NCI-H1694 (cell line): ENCODE results near the gene ST14.

Experiments used
- DNase-seq: peaks from one replicate; lab custom pipeline; 2025; lab: John Stamatoyannopoulos, UW

ST14 gene

DNA sequence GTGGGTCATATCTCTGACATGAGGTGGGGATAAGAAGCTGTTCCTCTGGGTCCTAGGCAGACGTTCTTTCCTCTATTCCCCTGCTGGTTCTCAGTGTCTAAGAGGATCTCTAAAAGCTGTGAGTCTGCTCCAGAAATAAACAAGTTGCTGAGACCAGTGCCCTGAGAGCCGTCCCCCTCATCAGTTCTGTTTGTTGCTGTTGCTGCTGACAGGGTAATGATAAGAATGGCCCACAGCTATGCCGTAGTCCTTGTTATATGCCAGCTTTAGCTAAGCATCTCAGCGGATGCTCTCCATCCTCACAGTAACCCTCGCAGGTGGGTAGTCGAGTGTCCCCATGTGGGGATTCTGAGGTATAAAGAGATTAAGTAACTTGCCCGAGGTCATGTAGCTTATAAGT, 23.5 kb upstream of the ST14 start:
- no peak for DNase-seq

DNA sequence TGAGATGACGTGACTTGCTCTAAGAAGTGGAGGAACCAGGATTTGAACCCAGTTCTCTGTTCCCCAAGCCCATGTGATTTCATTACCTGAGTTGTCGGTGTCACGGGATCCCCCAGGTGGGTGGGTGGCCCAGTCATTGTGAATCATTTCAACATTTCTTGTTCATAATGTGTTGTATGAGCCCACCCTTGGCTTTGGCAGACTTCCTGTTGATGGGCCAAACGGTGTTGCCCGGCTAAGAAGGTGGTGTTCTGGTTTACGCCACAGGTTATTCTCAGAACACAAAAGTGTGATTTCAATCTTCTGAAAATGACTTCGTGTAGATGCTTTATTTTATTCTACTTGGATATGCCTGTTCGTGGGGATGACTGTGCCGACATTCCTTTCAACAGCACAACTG, 21.6 kb upstream of the ST14 start:
- DNase-seq = no peak

DNA sequence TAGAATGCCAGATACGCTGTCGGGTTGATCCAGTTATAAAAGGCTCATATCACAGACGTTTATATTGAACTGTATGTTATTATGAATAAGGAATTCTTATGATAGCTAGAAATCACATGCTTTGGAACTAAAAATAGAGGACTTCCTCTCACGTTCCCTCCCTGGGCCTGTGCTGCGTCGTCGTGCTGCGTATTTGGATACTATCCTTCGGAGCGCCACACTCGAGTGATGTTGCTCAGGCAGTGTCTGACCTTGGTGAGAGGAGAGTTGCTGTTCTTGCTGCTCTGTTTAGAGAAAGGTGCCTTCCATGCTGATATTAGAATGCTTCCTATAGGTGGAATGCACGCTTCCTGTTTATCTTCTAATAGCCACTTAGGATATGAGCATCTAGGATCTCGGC, 20.2 kb upstream of the ST14 start:
- DNase-seq = no peak

DNA sequence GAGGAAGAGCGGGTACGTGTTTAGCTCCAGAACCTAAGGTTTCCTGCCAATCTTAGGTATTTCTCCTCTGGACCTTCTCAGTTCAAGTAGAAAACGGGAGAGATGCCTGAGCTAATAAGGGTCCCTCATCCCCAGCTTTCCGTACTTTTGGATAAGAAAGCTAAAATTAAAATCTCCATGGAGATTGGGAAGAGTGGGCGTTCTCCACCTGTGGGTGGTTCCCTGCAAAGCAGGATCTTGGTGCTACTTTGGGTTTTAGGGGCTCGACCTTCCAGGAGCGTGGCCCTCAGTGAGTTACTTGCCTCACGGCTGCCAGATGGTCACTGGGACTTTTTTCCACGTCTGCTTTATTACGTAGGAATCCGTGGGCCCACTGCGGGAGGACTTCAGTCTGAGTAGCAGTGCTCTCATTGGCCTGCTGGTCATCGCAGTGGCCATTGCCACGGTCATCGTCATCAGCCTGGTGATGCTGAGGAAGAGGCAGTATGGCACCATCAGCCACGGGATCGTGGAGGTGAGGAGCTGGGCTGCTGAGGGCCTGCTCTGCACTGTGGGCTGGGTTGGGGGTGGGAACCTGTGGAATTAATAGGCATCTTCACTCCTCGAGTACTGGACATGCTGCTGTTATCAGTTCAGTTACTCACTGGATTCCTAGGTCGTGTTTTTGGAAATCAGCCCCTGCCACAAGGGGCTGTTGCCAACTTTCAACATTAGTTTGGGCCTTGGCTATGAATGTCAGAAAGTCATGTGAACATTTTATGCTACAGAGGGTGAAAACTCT, 17.8 kb upstream of the ST14 start:
- no peak for DNase-seq

DNA sequence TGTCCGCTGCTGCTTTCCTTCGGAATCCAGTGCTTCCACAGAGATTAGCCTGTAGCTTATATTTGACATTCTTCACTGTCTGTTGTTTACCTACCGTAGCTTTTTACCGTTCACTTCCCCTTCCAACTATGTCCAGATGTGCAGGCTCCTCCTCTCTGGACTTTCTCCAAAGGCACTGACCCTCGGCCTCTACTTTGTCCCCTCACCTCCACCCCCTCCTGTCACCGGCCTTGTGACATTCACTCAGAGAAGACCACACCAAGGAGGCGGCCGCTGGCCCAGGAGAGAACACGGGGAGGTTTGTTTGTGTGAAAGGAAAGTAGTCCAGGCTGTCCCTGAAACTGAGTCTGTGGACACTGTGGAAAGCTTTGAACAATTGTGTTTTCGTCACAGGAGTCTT, 15.4 kb upstream of the ST14 start:
- DNase-seq = no peak

DNA sequence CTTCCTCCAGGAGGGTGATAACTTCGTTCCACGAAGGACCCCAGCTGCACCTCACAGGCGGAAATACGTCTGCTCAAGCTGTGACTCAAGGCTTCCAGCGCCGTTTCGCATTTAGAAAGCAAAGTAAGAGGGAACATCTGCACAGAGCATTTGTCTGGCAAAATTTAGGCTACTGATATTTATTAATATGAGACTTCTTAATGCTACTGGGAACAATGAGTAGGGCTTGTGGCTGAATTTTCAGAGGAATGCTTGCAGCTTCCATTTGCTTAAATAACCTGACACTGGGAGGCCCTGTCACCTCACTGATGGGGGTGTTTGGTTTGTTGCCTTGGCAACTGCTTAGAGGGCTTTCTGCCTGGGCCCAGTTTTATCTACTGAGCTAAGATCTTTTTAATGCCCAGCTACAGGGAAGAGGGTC, 14.7 kb upstream of the ST14 start:
- DNase-seq = no peak

DNA sequence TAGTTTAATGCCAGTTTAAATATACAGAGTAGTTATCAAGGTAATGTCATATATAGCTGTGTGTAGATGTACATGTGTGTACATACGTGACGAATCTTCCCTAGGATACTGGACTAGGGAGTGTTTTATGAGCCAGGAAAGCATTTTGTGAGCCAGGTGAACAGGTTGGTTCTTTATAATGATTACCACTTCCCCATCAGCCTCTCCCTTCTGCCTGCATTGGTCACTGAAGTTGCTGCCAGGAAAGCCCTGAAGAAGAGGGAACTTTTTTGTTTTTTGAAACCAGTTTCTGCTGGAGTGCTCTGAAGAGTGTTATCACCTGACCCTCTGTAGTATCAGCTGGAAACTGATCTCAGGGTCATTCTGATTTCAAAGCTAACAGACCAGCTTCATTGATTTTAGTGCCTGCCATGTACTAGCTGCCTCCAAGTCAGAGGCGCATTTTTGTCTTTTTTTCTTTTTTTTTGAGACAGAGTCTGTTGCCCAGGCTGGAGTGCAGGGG, 14.2 kb upstream of the ST14 start:
- DNase-seq = no peak

DNA sequence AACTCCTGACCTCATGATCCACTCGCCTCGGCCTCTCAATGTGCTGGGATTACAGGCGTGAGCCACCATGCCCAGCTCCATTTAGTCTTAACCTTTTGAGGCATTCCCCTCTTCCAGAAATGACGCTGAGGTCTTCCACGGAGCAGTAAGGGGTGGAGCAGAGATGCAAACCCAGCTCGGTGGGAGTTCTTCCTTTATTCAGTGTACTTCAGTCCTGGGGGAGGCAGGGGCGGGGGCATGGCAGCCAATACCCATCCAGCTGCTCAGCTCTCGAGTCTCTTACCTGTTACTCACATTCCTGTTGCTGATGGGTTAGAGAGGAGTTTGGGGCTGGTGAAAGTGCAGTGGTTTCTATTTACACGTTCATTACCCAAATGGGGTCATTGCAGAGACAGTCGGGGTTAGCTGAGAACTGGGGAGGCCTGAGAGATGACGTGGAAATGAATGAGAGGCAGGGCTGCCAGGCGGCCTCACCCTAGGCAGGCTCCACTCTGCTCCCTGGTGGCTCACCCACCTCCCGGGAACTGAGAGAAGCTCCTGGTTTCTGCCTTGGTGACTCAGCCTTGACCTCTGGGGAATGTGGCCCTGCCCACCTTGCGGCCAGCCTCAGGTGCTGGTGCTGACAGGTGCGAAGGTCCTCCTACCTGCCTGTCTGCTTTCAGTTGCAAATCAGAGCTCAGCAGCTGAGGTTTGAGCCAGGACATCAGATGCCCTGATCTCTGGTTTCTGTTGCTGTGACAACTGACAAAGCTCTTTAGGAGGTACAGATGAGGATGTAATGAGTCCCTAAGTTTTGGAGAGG, 13.4 kb upstream of the ST14 start:
- DNase-seq = no peak

DNA sequence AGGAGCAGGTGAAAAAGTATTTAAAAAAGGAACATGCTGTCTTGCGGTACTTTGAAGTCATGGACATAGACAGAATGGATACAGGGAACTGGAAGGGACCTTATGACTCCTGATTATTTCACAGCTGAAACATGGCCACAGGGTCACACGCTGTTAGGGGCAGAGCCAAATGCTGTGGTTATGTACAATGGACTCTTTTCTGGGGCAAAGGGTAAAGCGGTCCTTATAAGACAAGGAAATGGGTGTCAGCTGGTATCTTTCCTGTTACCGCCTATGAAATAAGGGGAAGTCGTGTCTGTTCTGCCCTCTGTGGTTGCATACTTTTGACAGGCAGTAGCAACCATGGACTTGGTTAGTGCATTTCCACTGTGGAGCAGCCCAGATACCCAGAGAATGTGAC, 12.8 kb upstream of the ST14 start:
- DNase-seq = no peak

DNA sequence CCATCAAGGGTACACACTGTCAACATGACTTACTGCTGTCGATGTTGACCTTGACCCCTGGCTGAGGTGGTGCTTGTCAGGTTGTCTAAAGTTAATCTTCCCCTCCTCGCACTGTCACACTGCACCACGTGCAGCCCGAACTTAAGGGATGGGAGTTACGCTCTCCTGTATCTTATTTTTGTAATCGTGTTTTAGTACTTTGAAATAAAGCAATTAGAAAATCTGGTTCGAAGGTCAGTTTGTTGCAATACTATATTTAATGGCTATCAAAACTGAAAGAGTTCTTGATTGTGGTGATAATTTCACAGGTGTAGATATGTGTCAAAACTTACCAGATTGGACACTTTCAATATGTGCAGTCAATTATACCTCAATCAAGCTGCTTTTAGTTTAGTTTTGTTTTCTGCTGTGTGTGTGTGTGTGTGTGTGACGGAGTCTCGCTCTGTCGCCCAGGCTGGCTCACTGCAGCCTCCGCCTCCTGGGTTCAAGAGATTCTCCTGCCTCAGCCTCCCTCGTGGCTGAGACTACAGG, 10.7 kb upstream of the ST14 start:
- no peak for DNase-seq

DNA sequence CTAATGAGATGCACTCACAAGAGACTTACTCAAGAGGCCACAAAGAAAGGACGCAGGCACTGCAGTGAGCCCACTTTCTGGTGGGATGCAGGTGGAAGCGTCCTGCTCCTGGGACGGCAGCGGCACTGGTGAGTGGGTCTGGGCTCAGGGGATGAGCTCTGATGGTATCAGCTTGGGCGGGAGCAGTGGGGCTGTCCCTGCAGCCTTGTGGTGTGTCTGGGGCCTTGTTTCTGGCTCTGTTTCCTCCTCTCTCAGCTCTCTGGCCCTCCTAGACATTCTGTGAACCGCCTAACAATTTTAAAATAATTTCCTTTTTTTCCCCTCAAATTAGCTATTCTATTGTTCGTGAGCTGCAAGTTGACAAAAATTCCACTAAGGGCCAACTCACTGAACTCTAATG, 8.8 kb upstream of the ST14 start:
- DNase-seq = no peak

DNA sequence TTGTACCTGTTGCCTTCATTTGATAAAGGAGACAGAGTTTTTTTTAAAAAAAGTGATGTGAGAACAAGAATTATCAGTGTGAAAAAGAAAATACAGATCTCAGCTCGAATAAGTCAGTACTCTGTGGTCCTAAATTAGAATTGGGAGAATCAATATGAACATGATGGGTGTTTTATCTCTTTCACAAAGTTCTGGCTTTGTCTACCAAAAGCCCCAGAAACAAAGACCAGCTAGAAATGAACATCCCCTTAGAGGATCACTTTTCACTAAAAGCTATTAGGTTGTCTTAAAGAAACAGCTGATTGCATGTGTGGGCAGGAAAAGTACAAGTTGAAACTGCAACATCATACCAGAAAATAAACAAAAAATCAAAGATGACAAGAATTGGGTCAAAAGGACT, 8.4 kb upstream of the ST14 start:
- no peak for DNase-seq

DNA sequence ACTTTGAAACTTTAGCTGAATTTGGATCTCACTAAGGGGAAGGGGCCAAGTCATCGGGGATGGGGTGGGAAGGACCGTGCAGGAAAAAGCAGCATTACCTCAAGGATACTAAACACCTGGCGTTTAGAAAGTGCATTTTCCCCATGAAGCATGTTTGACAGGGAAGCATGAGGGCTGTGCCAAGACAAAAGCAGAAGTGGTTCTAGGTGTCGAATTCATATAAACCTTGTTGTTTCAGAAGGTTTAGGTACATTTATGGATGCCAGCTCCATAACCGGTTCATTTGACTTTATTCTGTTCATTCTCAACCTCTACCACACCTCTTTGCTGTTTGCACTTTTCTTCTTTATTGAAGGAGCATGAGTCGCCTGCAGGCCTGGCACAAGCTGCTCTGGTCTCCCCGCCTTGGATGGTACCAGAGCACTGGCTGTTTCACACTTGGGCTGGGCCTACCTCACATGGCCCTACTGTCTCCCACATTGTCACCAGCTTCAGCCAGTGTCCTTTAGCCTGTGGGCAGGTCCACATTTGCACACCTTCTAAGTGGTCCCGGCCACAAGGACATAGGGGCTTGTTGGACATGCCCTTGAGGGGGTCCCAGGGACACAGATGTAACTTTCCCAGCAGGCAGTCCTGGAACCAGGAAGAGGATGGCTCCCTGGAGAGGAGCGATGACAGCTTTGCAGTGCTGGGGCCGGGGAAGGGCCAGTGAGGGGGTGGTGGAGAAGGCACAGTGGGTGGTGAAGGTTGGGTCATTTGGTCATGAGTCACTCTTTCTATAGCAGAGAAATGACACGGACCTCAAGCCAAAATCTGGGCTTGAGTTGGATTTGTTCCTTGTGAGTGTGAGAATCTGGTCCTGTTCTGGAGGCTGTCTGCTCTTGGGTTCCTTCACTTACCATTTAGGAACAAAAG, 3.2 kb upstream of the ST14 start:
- DNase-seq = no peak

DNA sequence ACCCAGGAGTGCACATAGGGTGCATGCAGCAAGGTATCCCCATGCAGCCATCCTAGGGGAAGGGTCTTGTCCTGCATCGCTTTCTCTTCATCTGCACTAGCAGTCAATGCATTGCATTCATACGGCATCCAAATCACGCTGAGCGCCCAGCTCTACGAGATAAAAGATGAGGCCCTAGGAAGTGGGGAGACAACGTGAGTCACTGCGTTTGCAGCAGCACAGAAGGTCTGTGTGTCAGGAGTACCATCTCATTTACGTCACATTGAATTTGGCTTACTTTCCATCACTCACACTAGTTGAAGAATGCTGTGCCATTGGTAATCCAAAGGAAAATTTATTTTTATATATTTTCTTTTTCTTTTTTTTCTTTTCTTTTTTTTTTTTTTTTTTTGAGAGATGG, 2.5 kb upstream of the ST14 start:
- DNase-seq = no peak

DNA sequence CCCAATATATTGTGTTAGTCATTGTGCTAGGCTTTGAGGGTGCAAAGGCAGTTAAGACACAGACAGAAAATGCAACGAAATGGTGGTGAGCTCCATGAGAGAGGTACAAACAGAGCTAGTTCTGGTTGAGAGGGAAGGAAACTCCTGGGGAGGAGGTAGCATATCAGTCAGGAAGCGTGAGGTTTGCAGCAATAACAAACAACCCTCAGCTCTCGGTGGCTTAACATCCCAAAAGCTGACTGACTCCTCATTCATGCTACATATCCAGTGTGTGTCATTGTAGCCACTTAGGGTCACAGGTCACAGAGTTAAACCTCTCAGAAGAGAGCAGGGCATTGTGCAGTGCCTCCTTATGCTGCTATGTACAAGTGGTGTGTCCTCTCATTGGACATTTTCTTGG, 1.7 kb upstream of the ST14 start:
- no peak for DNase-seq

DNA sequence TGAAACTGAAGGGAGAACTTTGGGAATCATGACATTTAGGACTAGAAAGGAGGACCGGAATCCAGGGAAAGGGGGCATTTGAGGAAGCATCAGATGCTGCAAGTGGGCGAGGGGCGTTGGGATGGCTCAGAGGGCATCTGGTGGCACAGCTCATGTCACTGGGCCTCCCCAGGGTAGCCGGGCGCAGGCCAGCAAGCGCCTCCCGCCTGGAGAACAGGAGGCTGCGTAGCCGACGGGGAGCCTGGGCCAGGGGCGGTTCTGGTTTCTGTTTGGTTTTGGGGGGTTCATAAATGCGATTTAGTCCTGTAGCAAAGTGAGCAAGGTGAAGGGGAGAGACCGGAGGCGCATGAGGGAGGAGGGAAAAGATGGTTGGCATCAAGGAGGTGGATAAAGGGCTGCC, 443 bp upstream of the ST14 start:
- DNase-seq = no peak

DNA sequence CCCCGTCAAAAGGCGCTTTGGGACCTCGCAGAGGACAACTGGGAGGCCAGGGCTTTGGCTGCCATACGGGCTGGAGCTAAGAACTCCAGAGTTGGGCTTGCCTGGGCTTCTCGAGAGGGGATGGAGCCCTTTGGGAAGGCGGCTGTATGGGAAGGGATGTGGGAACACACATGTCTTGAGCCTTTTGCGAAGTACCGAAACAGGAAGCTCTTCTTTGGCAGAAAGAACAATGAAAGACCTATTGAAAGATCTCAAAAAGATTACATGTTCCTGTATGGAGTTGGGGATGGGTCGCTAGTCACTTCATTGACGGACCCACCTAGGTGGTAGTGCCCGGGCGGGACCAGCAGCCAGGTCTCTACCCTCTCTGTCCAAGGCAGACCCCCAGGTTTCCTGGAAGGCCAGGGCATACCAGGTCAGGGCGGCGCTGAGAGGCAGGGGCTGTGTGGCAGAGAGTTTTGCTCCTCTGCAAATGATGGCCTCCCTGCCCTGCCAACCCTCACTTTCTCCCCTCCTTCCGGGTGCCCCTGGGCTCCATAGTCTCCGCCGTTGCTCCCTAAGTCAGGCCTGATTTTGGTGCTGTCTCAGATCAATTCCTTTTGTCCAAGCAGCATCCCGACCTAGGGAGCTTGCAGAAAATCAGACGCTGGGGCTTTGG, 1.0 kb downstream of the ST14 start:
- DNase-seq = no peak

DNA sequence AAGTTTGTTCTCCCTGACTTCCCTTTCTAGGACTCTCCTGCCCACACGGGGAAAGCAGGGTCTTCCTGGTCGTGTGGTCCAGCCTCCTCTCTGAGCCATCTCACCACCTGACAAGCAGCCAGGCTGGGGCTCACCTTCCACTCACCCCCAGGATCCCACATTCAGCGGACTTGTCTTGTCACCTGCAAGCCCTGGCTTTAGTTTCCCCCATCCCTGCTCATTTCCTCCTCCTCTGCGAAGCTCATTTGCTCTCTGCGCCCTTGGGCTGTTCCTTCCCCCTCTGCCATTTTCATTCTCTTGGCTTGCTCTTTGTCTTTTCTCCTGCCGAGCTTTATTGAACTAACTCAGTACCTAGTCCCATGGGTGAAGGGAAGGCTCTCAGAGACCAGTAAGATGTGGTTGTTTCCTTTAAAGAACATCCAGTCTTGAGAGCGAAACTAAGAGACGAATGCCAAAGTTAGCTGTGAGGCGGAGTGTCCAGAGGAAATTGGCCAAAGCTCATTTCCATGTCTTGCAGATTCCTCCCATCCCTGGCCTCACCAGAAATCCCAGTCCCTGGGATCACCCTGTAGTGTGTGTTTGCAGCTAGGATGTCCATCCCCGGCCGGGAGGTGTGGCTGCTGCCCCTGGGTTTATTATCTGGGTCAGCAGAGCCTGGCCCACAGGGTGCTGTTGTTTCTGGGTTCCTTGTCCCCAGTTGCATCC, 2.0 kb downstream of the ST14 start:
- no peak for DNase-seq

DNA sequence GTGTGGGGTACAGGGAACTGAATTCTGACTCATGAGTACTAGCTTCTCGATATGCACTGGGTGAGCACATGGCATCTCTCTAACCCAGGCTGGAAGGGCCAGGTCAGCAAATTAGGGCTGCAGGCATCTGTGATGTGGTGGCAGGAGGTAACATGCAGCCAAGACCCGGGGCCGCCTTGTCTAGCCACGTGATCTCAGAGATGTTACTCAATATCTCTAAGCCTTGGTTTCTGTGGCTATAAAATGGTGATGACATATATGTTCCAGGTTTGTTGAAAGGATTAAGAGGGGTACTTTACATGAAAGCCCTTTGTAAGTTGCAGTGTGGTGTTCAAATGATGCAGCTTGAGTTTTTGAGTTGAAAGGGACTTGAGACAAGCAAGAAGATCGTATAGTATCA, 3.2 kb downstream of the ST14 start:
- no peak for DNase-seq

DNA sequence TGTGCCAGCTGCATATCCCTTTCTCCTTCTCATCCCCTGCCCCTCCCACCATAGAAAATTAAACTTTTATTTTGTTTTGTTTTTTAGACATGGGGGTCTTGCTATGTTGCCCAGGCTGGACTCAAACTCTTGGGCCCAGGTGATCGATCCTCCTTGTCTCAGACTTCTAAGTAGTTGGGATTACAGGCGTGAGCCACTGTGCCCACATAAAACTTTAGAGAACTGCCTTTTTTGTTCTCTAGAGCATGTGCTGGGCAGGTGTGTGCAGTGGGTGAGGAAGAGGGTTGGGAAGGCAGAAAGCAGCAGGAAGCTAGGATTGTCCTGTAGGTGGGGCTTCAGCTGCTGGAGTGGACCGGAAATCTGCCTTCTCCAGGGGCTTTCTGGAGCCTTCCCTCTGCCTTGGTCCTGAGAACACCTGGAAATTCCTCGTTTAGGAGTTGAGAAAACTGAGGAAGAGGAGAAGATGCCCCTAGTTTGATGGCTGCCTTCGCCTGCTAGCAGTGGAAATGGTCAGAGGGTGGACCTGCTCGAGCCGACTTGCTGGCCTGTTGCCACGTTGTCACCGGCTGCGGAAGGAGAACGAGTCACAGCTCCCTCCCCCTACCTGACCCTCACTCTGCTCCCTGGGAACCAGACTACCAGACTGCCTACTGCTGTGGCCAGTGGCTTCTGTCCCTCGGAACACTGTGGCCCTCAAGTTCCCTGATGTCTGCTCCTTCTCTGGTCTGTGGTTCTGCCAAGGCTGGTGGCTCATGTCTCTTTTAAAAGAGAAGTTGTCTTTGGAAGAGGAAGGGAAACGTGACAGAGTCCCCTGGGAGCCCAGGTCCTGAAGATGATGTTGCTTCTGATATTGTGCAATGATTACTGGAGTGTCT, 4.0 kb downstream of the ST14 start:
- no peak for DNase-seq
